ENCODE data around the gene TC2N.

TC2N gene

DNA sequence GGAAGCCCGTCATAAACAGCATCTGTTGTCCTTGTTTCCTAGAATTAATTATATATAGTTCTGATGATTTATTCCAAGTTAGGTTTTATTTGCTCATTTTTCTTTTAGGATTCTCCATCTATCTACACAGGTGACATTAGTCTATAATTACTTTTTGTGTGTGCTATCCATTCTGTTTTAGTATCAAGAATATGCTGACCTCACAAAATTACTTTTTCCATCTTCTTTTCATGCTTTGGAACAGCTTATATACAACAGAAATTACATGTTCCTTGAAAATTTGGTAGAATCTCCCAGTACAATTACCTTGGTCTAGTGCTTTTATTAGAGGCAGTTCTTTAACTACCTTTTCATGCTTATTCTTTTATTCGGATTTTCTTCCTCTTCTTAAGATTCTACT is 81.1 kb downstream of the TC2N start:
- TF ChIP-seq TAF1 (IDR thresholded peaks at IDR 0.05; ENCODE audit: borderline replicate concordance, insufficient read depth, low read length) (no peak), POLR2AphosphoS5 (IDR thresholded peaks at IDR 0.05; ENCODE audit: low read depth, low read length) (no peak), FOXP2 (optimal IDR thresholded peaks at IDR 0.05; ENCODE audit: borderline replicate concordance, extremely low read depth, extremely low read length, insufficient read depth) (no peak), SIN3A (IDR thresholded peaks at IDR 0.05; ENCODE audit: borderline replicate concordance, insufficient read depth, low read length) (no peak)
- TF ChIP-seq, protein P1, sequence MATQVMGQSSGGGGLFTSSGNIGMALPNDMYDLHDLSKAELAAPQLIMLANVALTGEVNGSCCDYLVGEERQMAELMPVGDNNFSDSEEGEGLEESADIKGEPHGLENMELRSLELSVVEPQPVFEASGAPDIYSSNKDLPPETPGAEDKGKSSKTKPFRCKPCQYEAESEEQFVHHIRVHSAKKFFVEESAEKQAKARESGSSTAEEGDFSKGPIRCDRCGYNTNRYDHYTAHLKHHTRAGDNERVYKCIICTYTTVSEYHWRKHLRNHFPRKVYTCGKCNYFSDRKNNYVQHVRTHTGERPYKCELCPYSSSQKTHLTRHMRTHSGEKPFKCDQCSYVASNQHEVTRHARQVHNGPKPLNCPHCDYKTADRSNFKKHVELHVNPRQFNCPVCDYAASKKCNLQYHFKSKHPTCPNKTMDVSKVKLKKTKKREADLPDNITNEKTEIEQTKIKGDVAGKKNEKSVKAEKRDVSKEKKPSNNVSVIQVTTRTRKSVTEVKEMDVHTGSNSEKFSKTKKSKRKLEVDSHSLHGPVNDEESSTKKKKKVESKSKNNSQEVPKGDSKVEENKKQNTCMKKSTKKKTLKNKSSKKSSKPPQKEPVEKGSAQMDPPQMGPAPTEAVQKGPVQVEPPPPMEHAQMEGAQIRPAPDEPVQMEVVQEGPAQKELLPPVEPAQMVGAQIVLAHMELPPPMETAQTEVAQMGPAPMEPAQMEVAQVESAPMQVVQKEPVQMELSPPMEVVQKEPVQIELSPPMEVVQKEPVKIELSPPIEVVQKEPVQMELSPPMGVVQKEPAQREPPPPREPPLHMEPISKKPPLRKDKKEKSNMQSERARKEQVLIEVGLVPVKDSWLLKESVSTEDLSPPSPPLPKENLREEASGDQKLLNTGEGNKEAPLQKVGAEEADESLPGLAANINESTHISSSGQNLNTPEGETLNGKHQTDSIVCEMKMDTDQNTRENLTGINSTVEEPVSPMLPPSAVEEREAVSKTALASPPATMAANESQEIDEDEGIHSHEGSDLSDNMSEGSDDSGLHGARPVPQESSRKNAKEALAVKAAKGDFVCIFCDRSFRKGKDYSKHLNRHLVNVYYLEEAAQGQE (IDR thresholded peaks at IDR 0.05; ENCODE audit: insufficient read depth in 1 of 2, low read depth in 2 of 2, low read length in 2 of 2), result no peak

DNA sequence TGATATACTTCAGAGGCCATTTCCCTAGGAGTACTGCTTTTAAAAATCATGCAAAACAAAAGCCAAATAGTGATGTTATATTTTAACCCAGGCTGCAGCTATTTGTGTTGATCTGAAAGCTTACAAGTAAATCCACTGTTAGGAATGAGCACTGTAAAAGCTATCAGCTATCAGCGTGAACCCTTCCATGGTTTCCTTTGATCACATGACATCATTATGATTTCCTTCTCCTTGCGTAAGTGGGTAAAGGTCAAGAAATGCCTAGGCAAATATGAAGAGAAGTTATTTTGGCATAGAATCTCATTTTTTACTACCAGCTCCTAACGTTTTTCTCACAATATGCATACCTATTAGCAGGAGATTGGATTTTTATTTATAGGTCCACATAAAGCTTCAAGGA is 86.9 kb downstream of the TC2N start:
- TF ChIP-seq FOXP2 (optimal IDR thresholded peaks at IDR 0.05; ENCODE audit: borderline replicate concordance, extremely low read depth, extremely low read length, insufficient read depth), result no peak
- TF ChIP-seq SIN3A (IDR thresholded peaks at IDR 0.05; ENCODE audit: borderline replicate concordance, insufficient read depth, low read length), result no peak

DNA sequence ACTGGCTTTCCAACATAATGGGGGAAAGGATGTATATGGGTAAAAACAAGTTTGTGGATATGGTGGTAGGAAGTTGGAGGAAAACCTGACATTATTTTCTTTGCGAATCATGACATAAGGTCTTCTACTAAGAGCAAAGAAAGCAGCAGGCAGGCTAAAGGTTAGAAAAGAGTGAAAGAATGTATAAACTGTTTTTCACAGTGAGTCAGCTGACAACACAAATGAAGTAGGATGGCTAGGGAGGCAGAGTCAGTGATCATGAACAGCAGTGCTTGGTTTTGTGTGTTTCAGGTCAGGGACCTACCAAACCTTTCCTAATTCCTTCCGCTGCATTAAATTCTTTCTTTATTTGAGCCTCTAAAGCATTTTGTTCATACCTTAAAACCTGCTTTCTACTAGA is 89.1 kb downstream of the TC2N start:
- TF ChIP-seq FOXP2 (optimal IDR thresholded peaks at IDR 0.05; ENCODE audit: borderline replicate concordance, extremely low read depth, extremely low read length, insufficient read depth), result no peak
- TF ChIP-seq POLR2AphosphoS5 (IDR thresholded peaks at IDR 0.05; ENCODE audit: low read depth, low read length), result no peak
- TF ChIP-seq, protein P1 (IDR thresholded peaks at IDR 0.05; ENCODE audit: insufficient read depth in 1 of 2, low read depth in 2 of 2, low read length in 2 of 2), result no peak
- no peak for TF ChIP-seq TAF1 (IDR thresholded peaks at IDR 0.05; ENCODE audit: borderline replicate concordance, insufficient read depth, low read length)
- TF ChIP-seq SIN3A (IDR thresholded peaks at IDR 0.05; ENCODE audit: borderline replicate concordance, insufficient read depth, low read length), result no peak

DNA sequence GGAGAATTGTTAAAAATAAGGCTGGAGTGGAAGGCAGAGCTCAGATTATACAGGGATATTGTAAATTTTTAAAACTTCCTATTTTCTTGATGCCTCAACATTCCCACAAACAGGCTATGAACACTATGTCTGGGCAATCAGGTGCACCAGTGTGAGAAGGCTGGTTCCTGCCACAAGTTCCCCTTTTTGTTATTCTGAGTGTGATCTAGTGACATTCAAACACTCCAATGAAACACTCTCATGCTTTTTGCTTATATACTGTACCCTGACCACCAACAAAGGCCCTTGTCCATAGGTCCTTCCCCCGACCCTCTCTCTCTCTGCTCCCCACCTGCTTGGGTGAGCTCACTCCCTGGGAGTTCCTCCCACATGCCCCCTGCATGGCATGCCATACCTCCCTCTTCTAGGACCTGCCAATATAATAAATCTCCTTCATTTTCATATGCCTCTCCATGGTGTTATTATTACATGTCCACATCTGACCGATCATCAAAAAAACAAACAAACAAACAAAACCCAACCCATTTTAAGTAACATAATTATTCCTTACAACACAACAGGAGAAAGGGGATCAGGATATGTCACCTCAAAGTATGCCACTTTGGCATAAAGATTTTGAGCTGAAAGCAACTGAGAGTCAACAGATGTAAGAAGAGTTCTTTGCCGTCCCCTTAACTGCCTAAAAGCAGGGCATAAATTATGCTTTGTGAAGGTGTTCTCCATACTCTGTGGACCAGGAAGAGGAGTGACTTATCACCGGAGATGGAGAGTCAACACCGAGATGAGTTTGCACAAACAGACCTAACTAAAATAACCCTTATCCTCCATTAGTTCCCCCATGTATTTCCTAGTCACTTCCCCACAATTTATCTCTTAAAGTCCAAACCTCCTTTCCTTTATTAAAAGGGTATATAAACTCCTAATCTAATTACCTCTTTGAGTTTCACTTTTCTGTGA is 92.9 kb downstream of the TC2N start:
- TF ChIP-seq FOXP2 (optimal IDR thresholded peaks at IDR 0.05; ENCODE audit: borderline replicate concordance, extremely low read depth, extremely low read length, insufficient read depth) (no peak), SIN3A (IDR thresholded peaks at IDR 0.05; ENCODE audit: borderline replicate concordance, insufficient read depth, low read length) (no peak), POLR2AphosphoS5 (IDR thresholded peaks at IDR 0.05; ENCODE audit: low read depth, low read length) (no peak), TAF1 (IDR thresholded peaks at IDR 0.05; ENCODE audit: borderline replicate concordance, insufficient read depth, low read length) (no peak)
- TF ChIP-seq, protein P1 (IDR thresholded peaks at IDR 0.05; ENCODE audit: insufficient read depth in 1 of 2, low read depth in 2 of 2, low read length in 2 of 2), result no peak

DNA sequence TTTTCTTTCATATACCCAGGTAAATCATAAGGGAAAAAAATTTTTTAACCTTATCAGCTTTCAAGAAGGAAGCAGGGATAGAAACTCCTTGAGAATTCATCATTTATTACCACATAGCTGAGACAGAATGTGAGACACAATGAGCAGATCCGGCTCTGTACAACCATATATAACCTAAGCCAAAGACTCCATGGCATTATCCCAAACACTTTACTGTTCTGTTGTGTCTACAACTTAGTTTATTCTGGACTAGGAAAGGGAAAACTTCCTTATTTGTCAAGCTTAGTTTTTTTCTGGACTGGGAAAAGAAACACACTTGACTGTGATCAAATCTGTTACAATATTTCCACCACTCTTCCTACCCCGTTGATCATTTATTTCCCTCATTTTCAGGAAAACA is 97.2 kb downstream of the TC2N start:
- no peak for TF ChIP-seq POLR2AphosphoS5 (IDR thresholded peaks at IDR 0.05; ENCODE audit: low read depth, low read length)
- TF ChIP-seq FOXP2 (optimal IDR thresholded peaks at IDR 0.05; ENCODE audit: borderline replicate concordance, extremely low read depth, extremely low read length, insufficient read depth), result no peak

Measured in PFSK-1 (cell line).